ENCODE measurements around the gene VOPP1.

GRCh38 chr7:55465691-55466090, 106.6 kb downstream of the VOPP1 start:
- TF ChIP-seq CTCF (IDR thresholded peaks at IDR 0.05) (no peak), ZFX (IDR thresholded peaks at IDR 0.05; ENCODE audit: borderline replicate concordance) (no peak)

Data from 22Rv1 (cell line).